Neuronal stem cell (in vitro differentiated cells): ENCODE measurements around the gene CEP85.

Experiments used
- DNase-seq: peaks from one replicate; pipeline ENCODE4 v3.0.0-alpha.2; 2013; ENCODE audit warnings: low spot score
- H2AFZ ChIP-seq: one replicate; pipeline ENCODE4 v1.6.1; 2013; ENCODE audit warnings: mild to moderate bottlenecking, low read length, inconsistent platforms
- H2AK5ac ChIP-seq: 2 replicates; pipeline ENCODE4 v1.6.1; 2013; ENCODE audit warnings: low read depth, mild to moderate bottlenecking, inconsistent platforms, low read length, moderate library complexity, mixed read lengths
- H2BK120ac ChIP-seq: 2 replicates; pipeline ENCODE4 v1.6.1; 2013; ENCODE audit warnings: low read depth, mild to moderate bottlenecking, inconsistent platforms, low read length, moderate library complexity, mixed read lengths
- H2BK12ac ChIP-seq: one replicate; pipeline ENCODE4 v1.6.1; 2013; ENCODE audit warnings: low read length, inconsistent platforms
- H2BK15ac ChIP-seq: 2 replicates; pipeline ENCODE4 v1.6.1; 2013; ENCODE audit warnings: mild to moderate bottlenecking, low read length, inconsistent platforms, mixed read lengths
- H2BK5ac ChIP-seq: one replicate; pipeline ENCODE4 v1.6.1; 2013; ENCODE audit warnings: inconsistent platforms, mild to moderate bottlenecking, low read length, moderate library complexity
- H3K14ac ChIP-seq: one replicate; pipeline ENCODE4 v1.6.1; 2013; ENCODE audit warnings: low read length, inconsistent platforms
- H3K18ac ChIP-seq: 2 replicates; pipeline ENCODE4 v1.6.1; 2013; ENCODE audit warnings: low read length, inconsistent platforms
- H3K23ac ChIP-seq: 2 replicates; pipeline ENCODE4 v1.6.1; 2013; ENCODE audit warnings: low read depth, mild to moderate bottlenecking, mixed read lengths, low read length, inconsistent platforms; ENCODE audit not compliant: poor library complexity
- H3K27ac ChIP-seq: replicated peaks from 3 replicates; pipeline ENCODE4 v1.5.1; 2013; ENCODE audit warnings: low read length, inconsistent platforms
- H3K27me3 ChIP-seq, 3 experiments: 2 replicates each; pipeline ENCODE4 v1.6.1; 2013; ENCODE audit warnings: low read length in 3 of 3, mild to moderate bottlenecking in 2 of 3, inconsistent platforms in 1 of 3, low read depth in 1 of 3, mixed read lengths in 1 of 3, moderate library complexity in 1 of 3; ENCODE audit not compliant: control insufficient read depth in 3 of 3, insufficient read depth in 3 of 3
- H3K36me3 ChIP-seq, 2 donors: replicated peaks in 1 of 2; 2 replicates each; pipeline ENCODE4 v1.6.1; 2013; ENCODE audit warnings: low read length in 2 of 2; ENCODE audit not compliant: control insufficient read depth in 2 of 2, insufficient read depth in 2 of 2
- H3K4ac ChIP-seq: 2 replicates; pipeline ENCODE4 v1.6.1; 2013; ENCODE audit warnings: inconsistent platforms, mild to moderate bottlenecking, low read length, moderate library complexity
- H3K4me1 ChIP-seq, 2 donors: 1 replicate in 1 of 2; 2 replicates in 1 of 2; pipeline ENCODE4 v1.6.1; 2013; ENCODE audit warnings: low read length in 2 of 2, low read depth in 1 of 2; ENCODE audit not compliant: control insufficient read depth in 2 of 2, insufficient read depth in 1 of 2
- H3K4me2 ChIP-seq: one replicate; pipeline ENCODE4 v1.6.1; 2013; ENCODE audit warnings: mild to moderate bottlenecking, low read length, inconsistent platforms; ENCODE audit not compliant: insufficient read depth, poor library complexity, severe bottlenecking
- H3K4me3 ChIP-seq, 2 donors: 2 replicates each; pipeline ENCODE4 v1.5.1; 2013; ENCODE audit warnings: low read length in 2 of 2, mild to moderate bottlenecking in 2 of 2, inconsistent platforms in 1 of 2, moderate library complexity in 1 of 2
- H3K79me1 ChIP-seq: one replicate; pipeline ENCODE4 v1.6.1; 2013; ENCODE audit warnings: low read depth, mild to moderate bottlenecking, inconsistent platforms, low read length, moderate library complexity
- H3K9ac ChIP-seq: one replicate; pipeline ENCODE4 v1.6.1; 2013; ENCODE audit warnings: mild to moderate bottlenecking, low read depth, low read length, inconsistent platforms; ENCODE audit not compliant: poor library complexity
- H3K9me3 ChIP-seq, 2 donors: replicated peaks in 1 of 2; 2 replicates each; pipeline versions ENCODE3 to v1.6.1; 2013; ENCODE audit warnings: low read length in 2 of 2, mild to moderate bottlenecking in 2 of 2, inconsistent platforms in 1 of 2, low read depth in 1 of 2, mixed read lengths in 1 of 2, moderate library complexity in 1 of 2; ENCODE audit not compliant: control insufficient read depth in 2 of 2, insufficient read depth in 1 of 2
- H4K8ac ChIP-seq: one replicate; pipeline ENCODE4 v1.6.1; 2013; ENCODE audit warnings: low read depth, mild to moderate bottlenecking, inconsistent platforms, low read length, moderate library complexity
- H4K91ac ChIP-seq: one replicate; pipeline ENCODE4 v1.6.1; 2013; ENCODE audit warnings: low read length, low read depth, mild to moderate bottlenecking, inconsistent platforms; ENCODE audit not compliant: poor library complexity
- WGBS, 2 donors: extraction: QIAGEN DNeasy Blood & Tissue Kit; methylation state at CpG; one replicate each; pipeline ENCODE4 v1.1.7; 2013; ENCODE audit warnings: missing lambda C conversion rate in 2 of 2, mixed read lengths in 1 of 2; ENCODE audit not compliant: insufficient read length in 2 of 2, insufficient replicate concordance in 1 of 2; ENCODE audit errors: extremely low coverage in 2 of 2; 5-methylcytosine and 5-hydroxymethylcytosine counted together

CEP85 gene

GRCh38 chr1:26213335-26213905, 20.6 kb upstream of the CEP85 start:
- H3K27ac ChIP-seq, result no peak overlapping the region
- no peak overlapping the region for H3K4me2 ChIP-seq
- H3K4me1 ChIP-seq, result peaks cover 0 to 3% of the 10 kb centered on the region in 2 donors
- H3K23ac ChIP-seq, result no peak overlapping the region
- no peak overlapping the region for H3K14ac ChIP-seq
- no peak overlapping the region for H3K18ac ChIP-seq
- no peak overlapping the region for H2AFZ ChIP-seq
- H3K4ac ChIP-seq, result no peak overlapping the region
- H3K79me1 ChIP-seq, result no peaks in the 10 kb centered on the region
- no peak for DNase-seq
- H2BK120ac ChIP-seq, result no peak overlapping the region
- H4K8ac ChIP-seq, result no peak overlapping the region
- peaks cover 0 to 18% (median 0%) of the 10 kb centered on the region in 3 experiments for H3K27me3 ChIP-seq
- no peak overlapping the region for H2AK5ac ChIP-seq
- no peak overlapping the region for H4K91ac ChIP-seq
- no peak overlapping the region for H2BK12ac ChIP-seq
- no peak overlapping the region for H2BK15ac ChIP-seq
- H3K9ac ChIP-seq, result no peak overlapping the region
- no peaks in the 10 kb centered on the region for H3K9me3 ChIP-seq
- H3K36me3 ChIP-seq, result no peaks in the 10 kb centered on the region
- no CpG with 5 or more reads among the region's 6 CpGs for WGBS, 2 donors
- no peak overlapping the region for H2BK5ac ChIP-seq
- no peak overlapping the region for H3K4me3 ChIP-seq

GRCh38 chr1:26215246-26215645, 18.8 kb upstream of the CEP85 start:
- Histone ChIP-seq H3K18ac (no peak overlapping the region), H3K4me3 (no peak overlapping the region), H3K36me3 (no peaks in the 10 kb centered on the region), H2BK5ac (no peak overlapping the region), H3K4me1 (peaks cover 3 to 4% of the 10 kb centered on the region in 2 donors), H2AK5ac (no peak overlapping the region), H3K9ac (no peak overlapping the region), H3K14ac (no peak overlapping the region), H3K27me3 (peaks cover 0 to 18% (median 0%) of the 10 kb centered on the region in 3 experiments), H4K8ac (no peak overlapping the region), H2BK12ac (no peak overlapping the region), H3K4ac (no peak overlapping the region), H3K23ac (no peak overlapping the region), H3K27ac (no peak overlapping the region), H3K9me3 (no peaks in the 10 kb centered on the region), H2AFZ (no peak overlapping the region), H2BK120ac (no peak overlapping the region), H4K91ac (no peak overlapping the region), H2BK15ac (no peak overlapping the region), H3K4me2 (no peak overlapping the region), H3K79me1 (no peaks in the 10 kb centered on the region)
- no CpG with 5 or more reads among the region's 3 CpGs for WGBS, 2 donors
- no peak for DNase-seq

- peaks cover 0 to 31% (median 0%) of the 10 kb centered on the region in 3 experiments for H3K27me3 ChIP-seq
- no peak overlapping the region for H3K4me3 ChIP-seq
- H3K79me1 ChIP-seq, result no peaks in the 10 kb centered on the region
- no peak overlapping the region for H3K4me2 ChIP-seq
- H3K9ac ChIP-seq, result no peak overlapping the region
- H3K4me1 ChIP-seq, result peaks cover 7% of the 10 kb centered on the region in 2 donors
- H3K4ac ChIP-seq, result no peak overlapping the region
- H3K36me3 ChIP-seq, result no peaks in the 10 kb centered on the region
- no peak for DNase-seq
- H2AFZ ChIP-seq, result no peak overlapping the region
- no peak overlapping the region for H2AK5ac ChIP-seq
- H3K27ac ChIP-seq, result no peak overlapping the region
- H4K91ac ChIP-seq, result no peak overlapping the region
- H3K9me3 ChIP-seq, result no peaks in the 10 kb centered on the region
- no peak overlapping the region for H2BK15ac ChIP-seq
- no CpG with 5 or more reads among the region's 11 CpGs for WGBS, 2 donors
- no peak overlapping the region for H2BK12ac ChIP-seq
- H3K23ac ChIP-seq, result peak overlapping the region; percentile 10
- H4K8ac ChIP-seq, result peak overlapping the region; percentile 17
- no peak overlapping the region for H3K14ac ChIP-seq
- no peak overlapping the region for H2BK5ac ChIP-seq
- H2BK120ac ChIP-seq, result no peak overlapping the region
- H3K18ac ChIP-seq, result no peak overlapping the region
Observed at GRCh38 chr1:26218906-26219494, 15.0 kb upstream of the CEP85 start.

- H3K36me3 ChIP-seq, result no peaks in the 10 kb centered on the region
- no peak overlapping the region for H2BK120ac ChIP-seq
- H2AFZ ChIP-seq, result peak overlapping the region; percentile 74
- H3K27me3 ChIP-seq, result peaks cover 0 to 39% (median 6%) of the 10 kb centered on the region in 3 experiments
- no peak overlapping the region for H2AK5ac ChIP-seq
- H3K18ac ChIP-seq, result peak overlapping the region; percentile 76
- H3K27ac ChIP-seq, result no peak overlapping the region
- peaks cover 9% of the 10 kb centered on the region in 2 donors for H3K4me1 ChIP-seq
- no peak overlapping the region for H3K4me3 ChIP-seq
- peak overlapping the region; percentile 43 for H3K23ac ChIP-seq
- peak overlapping the region; percentile 71 for H2BK15ac ChIP-seq
- H3K4me2 ChIP-seq, result no peak overlapping the region
- no CpG with 5 or more reads among the region's 27 CpGs for WGBS, 2 donors
- no peaks in the 10 kb centered on the region for H3K79me1 ChIP-seq
- H3K9me3 ChIP-seq, result no peaks in the 10 kb centered on the region
- no peak overlapping the region for H4K91ac ChIP-seq
- H2BK12ac ChIP-seq, result peak overlapping the region; percentile 73
- H4K8ac ChIP-seq, result no peak overlapping the region
- no peak overlapping the region for H2BK5ac ChIP-seq
- no peak for DNase-seq
- H3K4ac ChIP-seq, result no peak overlapping the region
- H3K9ac ChIP-seq, result peak overlapping the region; percentile 50
- no peak overlapping the region for H3K14ac ChIP-seq
Observed at GRCh38 chr1:26220199-26220912, 13.6 kb upstream of the CEP85 start.
